HEK293T (cell line): ENCODE measurements around the gene KCMF1.

Source experiments
- CTCF ChIA-PET: fragments of 350-600 bp; formaldehyde crosslinking; extraction: SDS; loops from one replicate; lab custom pipeline; 2021; ENCODE audit warnings: antibody characterized with exemption, inconsistent platforms; lab: Yijun Ruan, JAX
- POLR2A ChIA-PET: fragments of 350-600 bp; formaldehyde crosslinking; extraction: SDS; loops from one replicate; lab custom pipeline; 2020; ENCODE audit warnings: antibody characterized with exemption, inconsistent platforms; lab: Yijun Ruan, JAX
- DNase-seq: peaks from one replicate; pipeline ENCODE4 v3.0.0; 2012; ENCODE audit warnings: mixed read lengths; ENCODE audit errors: extremely low spot score
- ARNT ChIP-seq: fragments of 450-650 bp; IDR thresholded peaks from 2 replicates; pipeline ENCODE4 v1.6.1; 2017; ENCODE audit warnings: mild to moderate bottlenecking
- BHLHE40 ChIP-seq: fragments of 450-650 bp; IDR thresholded peaks from 2 replicates; pipeline ENCODE4 v1.6.1; 2016; ENCODE audit warnings: mild to moderate bottlenecking, moderate library complexity, borderline replicate concordance
- CTBP1 ChIP-seq: fragments of 450-650 bp; IDR thresholded peaks from 2 replicates; pipeline ENCODE4 v1.6.1; 2016; ENCODE audit warnings: borderline replicate concordance
- ELF4 ChIP-seq: fragments of 450-650 bp; IDR thresholded peaks from 2 replicates; pipeline ENCODE4 v1.6.1; 2017; ENCODE audit warnings: antibody characterized with exemption
- FOXA1 ChIP-seq: fragments of 450-650 bp; IDR thresholded peaks from 2 replicates; pipeline ENCODE4 v1.6.1; 2016; ENCODE audit warnings: mild to moderate bottlenecking
- FOXK2 ChIP-seq: fragments of 450-650 bp; IDR thresholded peaks from 2 replicates; pipeline ENCODE4 v1.6.1; 2016; ENCODE audit warnings: mild to moderate bottlenecking
- FOXM1 ChIP-seq: fragments of 450-650 bp; IDR thresholded peaks from 2 replicates; pipeline ENCODE4 v1.6.1; 2017; ENCODE audit warnings: mild to moderate bottlenecking, borderline replicate concordance
- HDGF ChIP-seq: fragments of 450-650 bp; IDR thresholded peaks from 2 replicates; pipeline ENCODE4 v1.6.1; 2017; ENCODE audit warnings: antibody characterized with exemption, borderline replicate concordance
- L3MBTL2 ChIP-seq: fragments of 450-650 bp; conservative IDR thresholded peaks from 2 replicates; pipeline ENCODE4 v1.6.1; 2016; ENCODE audit warnings: mild to moderate bottlenecking
- LEF1 ChIP-seq: fragments of 450-650 bp; IDR thresholded peaks from 2 replicates; pipeline ENCODE4 v1.6.1; 2017; ENCODE audit warnings: mild to moderate bottlenecking, borderline replicate concordance
- NFRKB ChIP-seq: fragments of 450-650 bp; IDR thresholded peaks from 2 replicates; pipeline ENCODE4 v1.6.1; 2016; ENCODE audit warnings: mild to moderate bottlenecking, moderate library complexity
- PKNOX1 ChIP-seq: fragments of 450-650 bp; IDR thresholded peaks from 2 replicates; pipeline ENCODE4 v1.6.1; 2016
- SP1 ChIP-seq: fragments of 450-650 bp; IDR thresholded peaks from 2 replicates; pipeline ENCODE4 v1.6.1; 2017
- SUZ12 ChIP-seq: fragments of 450-650 bp; IDR thresholded peaks from 2 replicates; pipeline ENCODE4 v1.6.1; 2016; ENCODE audit warnings: mild to moderate bottlenecking
- TARDBP ChIP-seq: fragments of 450-650 bp; IDR thresholded peaks from 2 replicates; pipeline ENCODE4 v1.6.1; 2016
- ZNF384 ChIP-seq: fragments of 450-650 bp; IDR thresholded peaks from 2 replicates; pipeline ENCODE4 v1.6.1; 2016

KCMF1 gene

GRCh38 chr2:84970868-84971509 is at the start of gene KCMF1:
Gene KCMF1, plus strand, starts transcription at chr2:84971161. Its CDS starts 291 bp downstream, at chr2:84971452.
- DNase-seq: peak; percentile 77
- ChIA-PET CTCF (interaction anchor here (1.1 kb wide), 1 partner anchor 45 kb away, joined by 3 read pairs; no protein-coding TSS in a partner anchor), POLR2A (interaction anchor here (1.0 to 2.3 kb wide), 5 partner anchors 12 to 568 kb away, joined by 3 to 11 read pairs (median 4); no protein-coding TSS in a partner anchor)
- TF ChIP-seq NFRKB (no peak), FOXM1 (0 out of 2 replicates have a peak, but pooled peaks have one; percentile 22), FOXA1 (no peak), LEF1 (no peak)

GRCh38 chr2:84923009-84923408 is 48.0 kb upstream of the KCMF1 start:
- CTCF ChIA-PET: no interaction called here
- TF ChIP-seq L3MBTL2 (no peak), SUZ12 (no peak)
- POLR2A ChIA-PET: no interaction called here
- DNase-seq: no peak

- CTCF ChIA-PET: interaction anchor here (1.1 to 2.4 kb wide), 8 partner anchors 16 to 445 kb away, joined by 3 to 20 read pairs (median 8); partner anchors contain the start of gene TMSB10
These were observed 46.5 kb upstream of the KCMF1 start for GRCh38 chr2:84924173-84925106.

GRCh38 chr2:84925336-84925723 is 45.6 kb upstream of the KCMF1 start:
- TF ChIP-seq BHLHE40: no peak
- TF ChIP-seq LEF1: no peak
- TF ChIP-seq PKNOX1: no peak
- no peak for TF ChIP-seq HDGF
- no peak for TF ChIP-seq FOXA1
- TF ChIP-seq FOXK2: no peak
- no peak for TF ChIP-seq ELF4
- TF ChIP-seq CTBP1: no peak
- no peak for TF ChIP-seq SP1
- no peak for TF ChIP-seq NFRKB
- no peak for TF ChIP-seq FOXM1
- TF ChIP-seq TARDBP: no peak
- no peak for TF ChIP-seq ZNF384
- no peak for DNase-seq
- ChIA-PET CTCF (interaction anchor here (0.7 to 2.4 kb wide), 24 partner anchors 8 to 467 kb away, joined by 3 to 20 read pairs (median 5); partner anchors contain the start of genes SUCLG1 and TMSB10), POLR2A (interaction anchor here (0.9 to 2.8 kb wide), 4 partner anchors 19 to 92 kb away, joined by 3 to 34 read pairs (median 6); partner anchors contain the start of gene TMSB10)

More at GRCh38 chr2:84924173-84925106, 46.5 kb upstream of the KCMF1 start:
- POLR2A ChIA-PET: interaction anchor here (1.8 to 2.8 kb wide), 2 partner anchors 18 to 48 kb away, joined by 7 to 34 read pairs; partner anchors contain the start of gene TMSB10
- TF ChIP-seq NFRKB (no peak), FOXA1 (no peak), LEF1 (no peak), PKNOX1 (no peak), HDGF (no peak), FOXM1 (no peak), ZNF384 (no peak), CTBP1 (no peak), ELF4 (no peak), L3MBTL2 (no peak)
- no peak for DNase-seq

GRCh38 chr2:84925724-84926376 is 45.1 kb upstream of the KCMF1 start:
- CTCF ChIA-PET: interaction anchor here (0.6 to 2.4 kb wide), 42 partner anchors 9 to 467 kb away, joined by 3 to 20 read pairs (median 4); partner anchors contain the start of genes KCMF1, SUCLG1 and TMSB10
- peak; percentile 84 for DNase-seq
- POLR2A ChIA-PET: interaction anchor here (0.7 to 2.8 kb wide), 7 partner anchors 20 to 92 kb away, joined by 3 to 34 read pairs (median 6); partner anchors contain the start of genes KCMF1 and TMSB10
- TF ChIP-seq LEF1 (no peak), PKNOX1 (peak; percentile 59), BHLHE40 (no peak), FOXK2 (no peak), L3MBTL2 (peak; percentile 85), ARNT (no peak), ELF4 (no peak), NFRKB (no peak), SP1 (no peak), ZNF384 (no peak), CTBP1 (peak; percentile 65; the same call in 1 of the 2 replicates), FOXA1 (no peak), SUZ12 (no peak), TARDBP (no peak), FOXM1 (no peak), HDGF (no peak)
